Stimulated activated CD4-positive, alpha-beta T cell treated with anti-CD3 and anti-CD28 coated beads, Interleukin-15, amount 100 ng/mL, for 24 hours (primary cell): ENCODE data around the gene KRT5.
"Not testable (repeated sequence)": the region's sequence is repeated elsewhere in the genome, so short reads cannot be mapped to it uniquely, and the experiment has no call there.

Source experiments
- DNase-seq: peaks from one replicate; pipeline ENCODE4 v3.0.0-alpha.2; 2020

Gene KRT5

GRCh38 chr12:52493172-52493571 lies 27.0 kb downstream of the KRT5 start, which contains the start of gene KRT6A:
Gene KRT6A, minus strand, starts transcription at chr12:52493257. Its CDS starts 69 bp downstream, at chr12:52493188.
- DNase-seq, result no peak

GRCh38 chr12:52492405-52492804 lies 27.8 kb downstream of the KRT5 start:
- not testable (repeated sequence) for DNase-seq

GRCh38 chr12:52491495-52491894 lies 28.7 kb downstream of the KRT5 start:
- DNase-seq, result not testable (repeated sequence)

DNA sequence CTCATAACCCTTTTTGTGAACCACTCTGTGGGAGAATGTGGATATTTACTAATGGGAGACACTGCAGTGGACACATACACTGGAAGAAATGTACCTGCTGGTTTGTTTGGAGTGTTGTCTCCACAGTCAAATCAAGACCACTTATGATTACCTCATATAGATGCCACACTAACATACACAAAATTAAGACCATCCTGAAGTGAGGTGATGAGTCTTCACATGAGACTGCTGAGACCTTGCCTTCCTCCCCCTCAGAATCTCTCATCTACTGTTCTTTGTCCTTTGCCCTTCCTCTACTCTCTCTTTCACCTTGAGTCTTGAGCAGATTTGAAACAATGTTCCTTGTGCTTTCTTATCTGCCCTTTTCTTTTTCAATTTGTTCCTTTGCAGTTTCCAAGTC lies 31.5 kb downstream of the KRT5 start:
- DNase-seq, result no peak

DNA sequence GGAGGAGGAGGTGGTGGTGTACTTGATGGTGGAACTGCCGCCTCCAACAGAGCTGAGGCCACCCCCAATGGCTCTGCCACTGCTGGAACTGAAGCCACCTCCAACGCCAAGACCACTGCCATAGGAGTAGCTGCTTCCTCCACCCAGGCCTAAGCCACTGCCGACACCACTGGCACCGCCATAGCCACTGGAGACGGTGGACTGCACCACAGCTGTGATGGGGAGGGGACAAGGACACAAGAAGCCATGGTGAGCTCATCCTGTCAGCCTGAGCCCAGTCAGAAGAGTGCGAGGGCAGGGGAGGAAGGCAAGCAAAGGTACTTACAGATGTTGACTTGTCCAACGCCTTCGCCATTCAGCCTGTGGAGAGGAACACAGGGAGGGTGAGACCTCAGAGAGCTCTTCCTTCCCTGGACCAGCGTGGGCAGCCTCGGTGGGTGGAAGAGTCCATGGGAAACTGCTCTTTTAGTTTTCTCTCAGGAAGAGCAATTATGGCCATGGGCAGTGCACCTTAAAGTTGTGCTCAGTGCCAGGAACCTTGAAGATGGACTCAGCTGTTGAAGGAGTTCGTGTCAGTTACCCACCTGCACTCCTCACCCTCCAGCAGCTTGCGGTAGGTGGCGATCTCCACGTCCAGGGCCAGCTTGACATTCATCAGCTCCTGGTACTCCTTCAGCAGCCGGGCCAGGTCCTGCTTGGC lies 32.3 kb downstream of the KRT5 start:
- DNase-seq, result not testable (repeated sequence)

DNA sequence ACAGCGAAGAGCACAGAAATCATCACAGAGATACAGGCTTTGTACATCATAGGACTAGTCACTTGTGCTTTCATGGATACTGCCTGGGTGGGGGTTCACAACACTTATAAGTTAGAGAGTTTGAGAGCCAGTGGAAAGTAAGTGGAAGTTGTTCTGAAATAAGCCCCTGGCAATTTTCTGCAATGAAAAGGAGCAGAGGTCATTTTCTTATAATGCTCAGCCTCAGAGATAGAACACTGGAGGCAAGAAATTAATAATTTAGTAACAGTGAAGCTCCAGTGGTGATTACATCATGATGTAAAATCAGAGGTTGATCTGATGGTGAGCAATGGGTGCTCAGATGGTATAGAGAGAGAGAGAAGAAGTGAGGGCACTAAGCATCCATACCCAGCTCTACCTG lies 33.0 kb downstream of the KRT5 start:
- no peak for DNase-seq

DNA sequence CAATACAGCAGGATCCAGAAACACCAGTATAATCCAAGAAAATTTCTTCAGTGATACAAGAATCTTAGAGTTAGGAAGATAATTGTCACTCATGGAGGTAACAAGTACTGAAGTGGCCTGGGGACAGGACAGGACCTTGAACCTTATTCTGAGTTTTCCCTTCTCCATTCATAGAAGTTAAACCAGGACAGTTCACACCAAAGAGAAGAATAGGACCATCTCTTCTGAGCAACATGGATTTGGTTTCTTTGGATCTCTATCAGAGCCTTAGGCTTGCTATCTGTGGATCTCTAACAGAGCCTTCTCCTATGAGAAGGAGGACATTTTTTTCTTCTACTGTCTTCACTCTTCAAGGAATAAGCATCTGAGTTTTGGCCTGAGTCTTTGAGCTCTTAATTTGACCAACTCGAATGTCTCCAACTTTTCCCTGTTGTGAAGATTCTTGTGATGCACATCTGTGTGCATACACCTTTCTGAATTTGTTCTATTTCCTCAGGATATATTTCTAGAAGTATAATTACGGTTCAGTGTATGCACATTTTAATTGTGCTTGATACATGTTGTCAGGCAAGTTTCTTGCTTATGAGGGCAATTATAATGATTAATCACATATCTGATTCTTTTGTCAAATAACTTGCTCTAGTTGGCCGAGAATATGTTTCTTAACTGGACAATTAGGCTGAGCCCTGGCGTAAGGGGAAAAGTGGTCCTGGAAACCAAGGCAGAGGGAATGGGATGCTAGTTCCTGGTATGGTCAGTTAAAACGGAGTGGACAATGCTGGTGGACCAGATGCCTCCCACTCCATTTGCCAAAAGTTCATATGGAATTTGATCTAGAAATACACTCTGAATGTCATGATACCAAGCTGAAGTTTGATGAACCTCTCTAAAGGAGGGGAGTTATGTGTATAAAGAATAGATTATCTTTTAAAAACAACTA lies 33.8 kb downstream of the KRT5 start:
- no peak for DNase-seq

GRCh38 chr12:52480073-52480472 lies 40.1 kb downstream of the KRT5 start:
- DNase-seq, result no peak

GRCh38 chr12:52477651-52478050 lies 42.5 kb downstream of the KRT5 start:
- DNase-seq, result no peak

- no peak for DNase-seq
Observed at GRCh38 chr12:52474212-52474611, 46.0 kb downstream of the KRT5 start.

DNA sequence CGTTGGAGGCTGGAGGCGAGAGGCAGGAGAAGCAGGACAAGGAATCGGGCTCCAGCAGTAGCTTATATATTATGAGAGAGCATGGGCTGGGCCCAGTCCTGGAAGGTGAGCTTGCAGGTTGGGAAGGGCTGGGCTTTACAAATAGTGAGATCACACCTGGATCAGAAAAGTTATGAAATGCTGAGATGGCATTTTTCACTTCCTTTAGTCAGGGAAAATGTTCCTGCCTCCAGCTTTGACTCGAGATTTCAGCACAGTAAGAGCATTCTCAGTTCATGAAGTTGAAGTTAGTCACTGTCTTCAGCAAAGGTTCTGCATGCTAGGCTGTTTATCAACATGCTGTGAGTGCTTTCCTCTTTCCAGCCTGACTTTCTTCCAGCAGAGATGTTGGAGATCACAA lies 46.4 kb downstream of the KRT5 start, which contains the start of gene KRT6C:
TSS of gene KRT6C (minus strand) at position 38 of the 400 bp plus-strand sequence. CDS start 68 bp downstream, outside the sequence.
- DNase-seq, result no peak

- no peak for DNase-seq
Observed at GRCh38 chr12:52469853-52470252, 50.3 kb downstream of the KRT5 start.

GRCh38 chr12:52464897-52465296 lies 55.3 kb downstream of the KRT5 start:
- DNase-seq, result no peak
